Nephron (organoid): ENCODE results near the gene STX18.

Experiments
- H3K27ac Mint-ChIP-seq, 3 experiments: 2 replicates each; pipeline ENCODE4 v1.8.0; 2020; ENCODE audit warnings: mixed read lengths in 3 of 3, mild to moderate bottlenecking in 2 of 3, moderate library complexity in 1 of 3
- H3K27me3 Mint-ChIP-seq: 2 replicates; pipeline ENCODE4 v1.8.0; 2021; ENCODE audit warnings: low read depth, mild to moderate bottlenecking, moderate library complexity, mixed read lengths
- H3K36me3 Mint-ChIP-seq: 2 replicates; pipeline ENCODE4 v1.8.0; 2020; ENCODE audit warnings: low read depth, mixed read lengths
- H3K4me1 Mint-ChIP-seq: 2 replicates; pipeline ENCODE4 v1.8.0; 2020; ENCODE audit warnings: mixed read lengths
- H3K4me3 Mint-ChIP-seq, 3 experiments: 2 replicates each; pipeline ENCODE4 v1.8.0; 2020; ENCODE audit warnings: mild to moderate bottlenecking in 3 of 3, mixed read lengths in 3 of 3, moderate library complexity in 2 of 3
- H3K9me3 Mint-ChIP-seq: 2 replicates; pipeline ENCODE4 v1.8.0; 2020; ENCODE audit warnings: mixed read lengths
- TF ChIP-seq, protein P1 (sequence below), 3 experiments: fragments of 200-600 bp; sonication (generic); IDR thresholded peaks; one replicate each; pipeline ENCODE4 v1.5.0; 2021; ENCODE audit warnings: antibody characterized with exemption in 3 of 3; ENCODE audit not compliant: unreplicated experiment in 3 of 3

The STX18 gene

DNA sequence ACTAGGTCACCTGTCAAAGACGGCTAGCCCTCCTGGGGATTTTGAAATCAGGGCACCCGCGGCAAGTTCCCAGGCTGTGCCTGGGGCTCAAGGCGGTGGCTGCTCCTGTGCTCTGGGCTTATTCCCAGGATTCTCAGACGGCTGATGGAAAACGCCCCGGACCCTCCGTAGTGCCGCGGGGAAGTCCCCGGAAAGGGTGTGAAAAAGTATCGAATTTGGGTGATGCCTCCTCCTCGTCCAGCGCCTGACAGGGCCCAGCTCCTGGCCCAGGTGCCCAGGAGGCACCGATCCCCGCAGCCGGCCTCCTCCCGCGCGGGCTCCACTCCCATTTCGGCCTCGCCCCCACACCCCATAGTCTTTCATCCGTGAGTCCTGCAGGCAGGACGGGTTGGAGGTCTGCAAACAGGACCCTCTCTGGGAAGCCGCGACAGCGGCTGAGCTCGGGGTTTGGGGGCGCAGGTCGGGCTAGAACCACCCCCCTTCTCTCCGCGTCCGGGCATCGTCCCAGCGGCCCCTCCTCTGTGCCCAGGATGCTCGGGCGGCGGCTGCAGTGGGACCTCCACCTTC lies 156.0 kb downstream of the STX18 start:
- TF ChIP-seq, protein P1, sequence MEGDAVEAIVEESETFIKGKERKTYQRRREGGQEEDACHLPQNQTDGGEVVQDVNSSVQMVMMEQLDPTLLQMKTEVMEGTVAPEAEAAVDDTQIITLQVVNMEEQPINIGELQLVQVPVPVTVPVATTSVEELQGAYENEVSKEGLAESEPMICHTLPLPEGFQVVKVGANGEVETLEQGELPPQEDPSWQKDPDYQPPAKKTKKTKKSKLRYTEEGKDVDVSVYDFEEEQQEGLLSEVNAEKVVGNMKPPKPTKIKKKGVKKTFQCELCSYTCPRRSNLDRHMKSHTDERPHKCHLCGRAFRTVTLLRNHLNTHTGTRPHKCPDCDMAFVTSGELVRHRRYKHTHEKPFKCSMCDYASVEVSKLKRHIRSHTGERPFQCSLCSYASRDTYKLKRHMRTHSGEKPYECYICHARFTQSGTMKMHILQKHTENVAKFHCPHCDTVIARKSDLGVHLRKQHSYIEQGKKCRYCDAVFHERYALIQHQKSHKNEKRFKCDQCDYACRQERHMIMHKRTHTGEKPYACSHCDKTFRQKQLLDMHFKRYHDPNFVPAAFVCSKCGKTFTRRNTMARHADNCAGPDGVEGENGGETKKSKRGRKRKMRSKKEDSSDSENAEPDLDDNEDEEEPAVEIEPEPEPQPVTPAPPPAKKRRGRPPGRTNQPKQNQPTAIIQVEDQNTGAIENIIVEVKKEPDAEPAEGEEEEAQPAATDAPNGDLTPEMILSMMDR (IDR thresholded peaks at IDR 0.05; ENCODE audit: unreplicated experiment in 3 of 3): no peak
- Mint-ChIP-seq H3K4me1 (peaks cover 6% of the 10 kb centered on the region), H3K27ac (no peak overlapping the region), H3K27me3 (peaks cover 88% of the 10 kb centered on the region), H3K9me3 (no peaks in the 10 kb centered on the region), H3K4me3 (peak overlapping the region; percentile 78 to 83 (median 81)), H3K36me3 (no peaks in the 10 kb centered on the region)

DNA sequence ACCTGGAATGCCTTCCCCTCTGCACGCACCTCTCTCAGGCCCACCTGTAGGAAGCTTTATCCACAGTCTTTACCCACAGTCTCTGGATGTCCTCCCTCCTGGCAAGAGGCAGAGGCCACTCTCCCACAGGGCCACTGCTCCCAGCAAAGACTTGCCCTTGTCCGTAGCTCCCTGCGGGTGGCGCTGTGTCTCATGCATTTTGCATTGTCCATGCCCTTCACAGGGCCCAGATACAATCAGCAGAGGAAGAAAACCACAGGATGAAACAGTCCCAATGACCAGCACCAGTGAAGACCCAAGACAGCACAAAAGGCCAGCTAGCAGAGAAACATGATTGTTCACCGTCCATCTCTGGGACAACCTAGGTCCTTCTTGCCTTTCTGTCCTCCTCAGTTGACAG lies 157.0 kb downstream of the STX18 start:
- no peaks in the 10 kb centered on the region for H3K36me3 Mint-ChIP-seq
- H3K4me1 Mint-ChIP-seq: peaks cover 6% of the 10 kb centered on the region
- TF ChIP-seq, protein P1 (IDR thresholded peaks at IDR 0.05; ENCODE audit: unreplicated experiment in 3 of 3): peak in 1 of 3 experiments; percentile 22
- peaks cover 88% of the 10 kb centered on the region for H3K27me3 Mint-ChIP-seq
- H3K4me3 Mint-ChIP-seq: peak overlapping the region; percentile 64 to 66 (median 65)
- no peak overlapping the region for H3K27ac Mint-ChIP-seq
- no peaks in the 10 kb centered on the region for H3K9me3 Mint-ChIP-seq

- H3K27ac Mint-ChIP-seq: no peak overlapping the region
- H3K36me3 Mint-ChIP-seq: no peaks in the 10 kb centered on the region
- TF ChIP-seq, protein P1 (IDR thresholded peaks at IDR 0.05; ENCODE audit: unreplicated experiment in 3 of 3): no peak
- no peaks in the 10 kb centered on the region for H3K9me3 Mint-ChIP-seq
- H3K27me3 Mint-ChIP-seq: peaks cover 82% of the 10 kb centered on the region
- peaks cover 1% of the 10 kb centered on the region for H3K4me1 Mint-ChIP-seq
- peak overlapping the region; percentile 22 to 29 (median 24) for H3K4me3 Mint-ChIP-seq
Measured at GRCh38 chr4:4383085-4383484, 158.8 kb downstream of the STX18 start.

- TF ChIP-seq, protein P1 (IDR thresholded peaks at IDR 0.05; ENCODE audit: unreplicated experiment in 3 of 3): no peak
- Mint-ChIP-seq H3K36me3 (no peaks in the 10 kb centered on the region), H3K4me3 (no peak overlapping the region)
Measured at GRCh38 chr4:4379540-4380087, 162.2 kb downstream of the STX18 start.

GRCh38 chr4:4377732-4378460 lies 164.0 kb downstream of the STX18 start:
- H3K4me1 Mint-ChIP-seq: no peaks in the 10 kb centered on the region
- no peaks in the 10 kb centered on the region for H3K36me3 Mint-ChIP-seq
- TF ChIP-seq, protein P1 (IDR thresholded peaks at IDR 0.05; ENCODE audit: unreplicated experiment in 3 of 3): no peak
- peaks cover 84% of the 10 kb centered on the region for H3K27me3 Mint-ChIP-seq
- peaks cover 3% of the 10 kb centered on the region for H3K9me3 Mint-ChIP-seq
- H3K4me3 Mint-ChIP-seq: no peak overlapping the region
- H3K27ac Mint-ChIP-seq: no peak overlapping the region

More at GRCh38 chr4:4379540-4380087, 162.2 kb downstream of the STX18 start:
- H3K9me3 Mint-ChIP-seq: peaks cover 3% of the 10 kb centered on the region
- H3K4me1 Mint-ChIP-seq: no peaks in the 10 kb centered on the region
- peaks cover 91% of the 10 kb centered on the region for H3K27me3 Mint-ChIP-seq
- H3K27ac Mint-ChIP-seq: no peak overlapping the region
